D721Med (cell line): ENCODE results near the gene FIGNL2.

Source experiments
- DNase-seq: peaks from one replicate; pipeline ENCODE4 v3.0.0; 2011; ENCODE audit warnings: low spot score; ENCODE audit not compliant: insufficient read length
- FAIRE-seq: peaks from 2 replicates; lab custom pipeline; 2011; peaks lifted over from hg19 to GRCh38; lab: Jason Lieb, UNC
- TF ChIP-seq, protein P1 (sequence below): IDR thresholded peaks from 2 replicates; pipeline ENCODE4 v1.5.1; 2012; ENCODE audit warnings: mild to moderate bottlenecking, control low read depth; ENCODE audit not compliant: insufficient read depth; ENCODE audit errors: missing control alignments

Gene FIGNL2

DNA sequence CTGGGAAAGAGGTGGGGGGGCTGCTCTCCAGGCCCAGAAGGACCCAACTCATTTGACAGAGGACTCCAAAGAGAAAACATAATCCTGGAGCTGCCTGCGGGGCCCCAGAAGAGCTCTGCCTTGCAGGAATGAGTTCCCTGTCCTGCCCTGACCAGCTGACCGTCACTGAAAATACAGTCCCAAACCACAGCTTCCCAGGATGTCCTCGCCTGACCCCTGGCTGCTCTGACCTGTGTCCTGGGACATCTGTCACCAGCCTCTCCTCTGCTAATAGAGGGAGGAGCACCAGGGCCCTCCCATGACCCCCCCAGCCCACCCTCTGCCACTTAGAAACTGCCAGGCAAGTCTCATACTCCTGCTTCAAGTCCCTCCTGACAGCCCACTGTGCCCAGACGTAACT is 9.8 kb downstream of the FIGNL2 start:
- TF ChIP-seq, protein P1, sequence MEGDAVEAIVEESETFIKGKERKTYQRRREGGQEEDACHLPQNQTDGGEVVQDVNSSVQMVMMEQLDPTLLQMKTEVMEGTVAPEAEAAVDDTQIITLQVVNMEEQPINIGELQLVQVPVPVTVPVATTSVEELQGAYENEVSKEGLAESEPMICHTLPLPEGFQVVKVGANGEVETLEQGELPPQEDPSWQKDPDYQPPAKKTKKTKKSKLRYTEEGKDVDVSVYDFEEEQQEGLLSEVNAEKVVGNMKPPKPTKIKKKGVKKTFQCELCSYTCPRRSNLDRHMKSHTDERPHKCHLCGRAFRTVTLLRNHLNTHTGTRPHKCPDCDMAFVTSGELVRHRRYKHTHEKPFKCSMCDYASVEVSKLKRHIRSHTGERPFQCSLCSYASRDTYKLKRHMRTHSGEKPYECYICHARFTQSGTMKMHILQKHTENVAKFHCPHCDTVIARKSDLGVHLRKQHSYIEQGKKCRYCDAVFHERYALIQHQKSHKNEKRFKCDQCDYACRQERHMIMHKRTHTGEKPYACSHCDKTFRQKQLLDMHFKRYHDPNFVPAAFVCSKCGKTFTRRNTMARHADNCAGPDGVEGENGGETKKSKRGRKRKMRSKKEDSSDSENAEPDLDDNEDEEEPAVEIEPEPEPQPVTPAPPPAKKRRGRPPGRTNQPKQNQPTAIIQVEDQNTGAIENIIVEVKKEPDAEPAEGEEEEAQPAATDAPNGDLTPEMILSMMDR = no peak
- DNase-seq (no peak), FAIRE-seq (no peak)

DNA sequence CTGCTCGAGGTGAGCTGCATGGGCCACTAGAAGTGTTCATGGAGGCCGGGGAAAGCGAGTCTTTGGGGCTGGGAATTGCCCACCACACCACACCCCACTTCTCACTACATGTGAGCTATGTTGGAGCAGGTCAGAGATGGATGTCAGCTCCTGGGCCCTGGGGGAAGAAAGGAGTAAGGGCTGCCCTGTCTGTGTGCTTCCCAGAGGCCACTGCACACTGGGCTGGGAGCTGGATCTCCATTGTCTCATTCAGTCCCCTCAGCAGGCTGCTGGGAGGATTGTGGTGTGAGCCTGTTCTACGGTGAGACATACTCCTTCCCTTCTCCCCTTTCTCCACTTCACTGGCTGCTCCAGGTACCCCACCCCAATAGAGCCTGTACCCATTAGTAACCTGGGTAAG is 10.5 kb downstream of the FIGNL2 start:
- no peak for FAIRE-seq
- no peak for DNase-seq
- TF ChIP-seq, protein P1 = no peak

DNA sequence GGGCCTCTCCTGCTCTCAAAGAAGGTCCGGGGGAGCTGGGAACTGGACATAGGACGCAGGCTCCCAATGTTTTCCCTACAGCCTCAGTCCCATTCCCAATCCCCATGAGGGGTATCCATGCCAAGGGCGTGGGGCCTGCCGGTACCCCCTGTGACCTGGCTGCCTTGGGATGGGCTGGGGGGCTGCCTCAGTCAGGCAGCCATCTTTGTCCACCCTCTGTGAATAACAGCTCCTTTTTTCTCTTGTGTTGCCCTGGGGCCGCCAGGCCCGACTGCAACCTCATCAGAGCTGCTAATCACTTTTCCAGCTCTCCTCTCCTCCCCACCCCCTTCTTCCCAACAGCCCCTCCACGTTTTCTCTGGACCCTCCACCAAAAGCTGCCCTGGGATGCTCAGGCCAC is 11.2 kb downstream of the FIGNL2 start:
- no peak for DNase-seq
- TF ChIP-seq, protein P1 = no peak
- no peak for FAIRE-seq

DNA sequence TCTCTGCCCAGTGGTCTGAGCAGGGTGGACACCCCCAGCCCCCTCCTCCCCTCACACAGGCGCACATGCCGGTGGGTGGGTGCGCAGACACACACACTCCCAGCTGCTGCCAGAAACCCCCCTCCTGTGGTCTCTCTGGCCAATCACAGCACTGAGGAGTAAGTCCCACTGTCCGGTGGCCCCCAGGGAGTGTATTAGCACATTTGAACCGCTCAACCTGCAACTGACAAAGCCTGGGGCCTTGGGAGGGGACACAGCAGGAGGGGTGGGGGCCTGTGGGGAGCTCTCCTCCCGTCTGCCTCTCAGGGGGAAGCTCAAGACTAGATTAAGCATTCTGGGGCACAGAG is 11.7 kb downstream of the FIGNL2 start:
- DNase-seq = no peak
- TF ChIP-seq, protein P1 = no peak
- FAIRE-seq = no peak

DNA sequence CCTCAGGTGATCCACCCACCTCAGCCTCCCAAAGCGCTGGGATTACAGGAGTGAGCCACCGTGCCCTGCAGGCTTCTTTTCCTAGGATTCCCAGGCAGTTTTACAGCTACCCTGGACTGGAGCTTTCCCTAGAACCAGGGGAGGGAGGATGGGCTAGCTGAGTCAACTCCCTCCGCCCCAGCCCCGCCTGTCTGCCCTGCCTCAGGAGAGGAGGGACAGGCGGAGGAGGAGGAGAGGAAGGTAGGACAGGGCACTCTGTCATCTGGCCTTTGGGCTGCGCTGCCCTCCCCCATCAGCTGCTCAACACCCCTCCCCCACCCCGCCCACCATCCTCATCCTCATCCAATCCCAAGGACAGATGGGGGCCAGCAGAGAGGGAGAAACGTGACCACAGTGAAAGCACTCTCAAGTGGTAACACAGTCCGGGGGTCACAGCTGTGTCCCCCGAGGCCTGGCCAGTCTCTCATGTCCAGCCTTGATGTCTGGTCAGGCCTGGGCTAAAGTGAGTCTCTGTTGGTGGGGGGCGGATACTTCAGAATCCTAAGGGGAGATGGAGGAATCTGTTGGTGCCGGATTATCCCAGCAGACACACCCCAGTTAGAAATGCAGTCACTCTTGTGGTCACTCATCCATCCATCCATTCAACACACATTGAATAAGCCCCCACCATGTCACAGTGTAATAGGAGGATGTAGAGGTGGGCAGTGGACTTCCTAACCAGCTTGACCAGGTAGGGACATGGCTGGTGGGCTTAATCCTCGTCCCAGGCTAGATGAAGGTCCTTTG is 12.3 kb downstream of the FIGNL2 start:
- TF ChIP-seq, protein P1 = no peak
- no peak for DNase-seq
- no peak for FAIRE-seq

DNA sequence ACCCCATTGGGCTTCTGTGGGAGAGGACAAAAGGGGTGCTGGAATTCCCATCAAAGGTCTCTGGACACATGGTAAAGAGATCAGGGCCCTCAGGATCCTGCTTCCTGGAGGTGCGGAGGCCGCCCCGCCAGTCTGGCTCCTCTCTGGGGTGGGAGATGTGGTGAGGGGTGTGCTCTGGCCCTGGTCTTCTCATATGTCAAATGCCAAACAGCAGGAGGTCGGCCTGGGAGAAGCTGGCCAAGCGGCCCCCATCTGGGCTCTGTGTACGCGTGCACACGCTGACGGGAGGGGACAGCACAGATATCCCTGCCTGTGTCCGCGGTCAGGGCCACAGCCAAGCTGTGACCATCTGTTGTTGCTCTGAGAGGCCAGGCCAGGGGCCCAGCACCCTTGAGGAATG is 14.1 kb downstream of the FIGNL2 start:
- FAIRE-seq (no peak), DNase-seq (no peak)
- TF ChIP-seq, protein P1 = no peak

DNA sequence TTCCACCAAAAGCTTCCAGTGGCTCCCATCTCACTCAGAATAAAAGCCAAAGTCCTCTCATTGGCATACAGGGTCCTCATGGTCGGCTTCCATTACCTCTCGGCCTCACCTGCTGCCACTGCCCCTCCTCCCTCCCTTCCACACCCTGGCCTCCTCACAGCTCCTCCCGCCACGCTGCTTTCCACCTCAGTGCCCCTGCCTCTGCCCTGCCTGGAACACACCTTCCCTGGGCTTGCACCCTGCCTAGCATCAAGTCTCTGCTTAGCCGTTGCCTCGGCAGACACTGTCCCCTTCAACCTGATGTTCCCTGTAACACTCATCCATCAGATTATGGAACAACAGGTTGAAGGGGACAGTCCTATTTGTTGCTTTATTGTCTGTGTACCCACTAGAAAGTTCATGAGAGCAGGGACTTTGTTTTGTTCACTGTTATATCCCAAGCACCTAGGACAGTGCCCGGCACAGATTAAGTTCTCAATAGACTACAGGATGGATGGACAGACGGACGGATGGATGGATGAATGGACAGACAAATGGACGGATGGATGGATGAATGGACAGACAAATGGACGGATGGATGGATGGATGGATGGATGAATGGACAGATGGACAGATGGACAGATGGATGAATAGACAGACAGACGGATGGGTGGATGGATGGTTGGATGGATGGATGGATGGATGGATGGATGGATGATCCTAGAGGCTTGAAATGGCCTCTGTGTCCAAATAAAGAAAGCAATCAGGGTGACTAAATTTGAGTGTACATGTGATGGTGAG is 14.9 kb downstream of the FIGNL2 start:
- FAIRE-seq = no peak
- TF ChIP-seq, protein P1 = no peak
- DNase-seq = no peak
